Neuron (in vitro differentiated cells): ENCODE data around the gene CRK.

Source experiments
- H2AFZ ChIP-seq: one replicate; pipeline ENCODE4 v1.6.1; 2013; ENCODE audit warnings: low read depth, mild to moderate bottlenecking, inconsistent platforms, low read length, moderate library complexity
- H3K27me3 ChIP-seq: one replicate; pipeline ENCODE4 v1.6.1; 2013; ENCODE audit warnings: low read length; ENCODE audit not compliant: insufficient read depth
- H3K36me3 ChIP-seq: one replicate; pipeline ENCODE4 v1.6.1; 2013; ENCODE audit warnings: low read length; ENCODE audit not compliant: insufficient read depth
- H3K4me1 ChIP-seq: one replicate; pipeline ENCODE4 v1.6.1; 2013; ENCODE audit warnings: low read length; ENCODE audit not compliant: insufficient read depth
- H3K4me3 ChIP-seq: 2 replicates; pipeline ENCODE4 v1.5.1; 2013; ENCODE audit warnings: mild to moderate bottlenecking, low read length, moderate library complexity
- H3K9me3 ChIP-seq: one replicate; pipeline ENCODE4 v1.6.1; 2013; ENCODE audit warnings: low read length

Gene CRK

DNA sequence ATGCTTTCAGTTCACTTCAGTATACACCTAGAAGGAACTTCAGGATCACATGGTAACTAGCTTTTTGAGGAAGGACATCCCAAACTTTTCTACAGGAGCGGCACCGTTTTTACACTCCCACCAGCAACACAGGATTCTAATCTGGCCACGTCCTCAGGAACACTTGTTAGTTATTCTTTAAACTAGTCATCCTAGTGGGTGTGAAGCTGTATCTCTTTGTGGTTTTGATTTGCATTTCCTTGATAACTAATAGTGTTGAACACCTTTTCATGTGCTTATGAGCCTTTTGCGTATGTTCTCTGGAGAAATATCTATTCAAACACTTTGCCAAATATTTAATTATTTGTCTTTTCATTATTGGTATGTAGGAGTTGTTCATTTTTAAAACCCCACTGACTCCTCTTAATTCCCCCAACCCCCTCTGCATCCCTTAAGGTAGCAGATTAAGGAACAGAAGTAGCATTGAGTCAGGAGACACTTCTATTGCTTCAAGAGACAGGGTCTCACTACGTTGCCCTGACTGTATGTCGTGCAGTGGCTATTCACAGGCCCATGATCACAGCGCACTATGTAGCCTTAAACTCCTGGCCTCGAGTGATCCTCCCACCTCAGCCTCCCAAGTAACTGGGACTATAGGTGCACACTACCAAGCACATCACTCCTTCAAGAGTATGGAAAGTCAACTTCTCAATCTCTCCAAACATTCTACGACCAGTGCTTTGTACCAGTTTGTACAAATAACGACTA is 81.4 kb downstream of the CRK start:
- H3K4me1 ChIP-seq, result peaks cover 2% of the 10 kb centered on the region
- no peaks in the 10 kb centered on the region for H3K27me3 ChIP-seq
- no peak overlapping the region for H3K4me3 ChIP-seq
- no peaks in the 10 kb centered on the region for H3K9me3 ChIP-seq
- no peak overlapping the region for H2AFZ ChIP-seq
- peaks cover 52% of the 10 kb centered on the region for H3K36me3 ChIP-seq

DNA sequence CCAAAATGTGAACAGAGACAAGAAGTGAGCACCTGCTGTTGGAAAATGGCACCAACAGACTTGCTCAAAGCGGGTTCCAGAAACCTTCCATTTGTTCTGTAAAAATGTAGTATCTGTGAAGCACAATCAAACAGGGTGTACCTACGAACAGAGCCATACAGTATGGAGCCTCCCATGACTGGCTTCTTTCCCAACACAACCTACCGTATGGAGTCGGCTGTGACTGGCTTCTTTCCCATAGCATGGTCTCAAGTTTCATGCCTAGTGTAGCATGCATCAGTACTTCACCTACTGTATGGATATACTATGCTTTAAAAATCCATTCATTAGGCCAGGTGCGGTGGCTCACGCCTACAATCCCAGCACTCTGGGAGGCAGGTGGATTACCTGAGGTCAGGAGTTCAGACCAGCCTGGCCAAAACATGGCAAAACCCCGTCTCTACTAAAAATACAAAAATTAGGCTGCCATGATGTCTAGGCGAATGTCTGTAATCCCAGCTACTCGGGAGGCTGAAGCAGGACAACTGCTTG is 82.3 kb downstream of the CRK start:
- peaks cover 2% of the 10 kb centered on the region for H3K4me1 ChIP-seq
- no peak overlapping the region for H2AFZ ChIP-seq
- no peaks in the 10 kb centered on the region for H3K27me3 ChIP-seq
- H3K9me3 ChIP-seq, result no peaks in the 10 kb centered on the region
- no peak overlapping the region for H3K4me3 ChIP-seq
- peaks cover 51% of the 10 kb centered on the region for H3K36me3 ChIP-seq

DNA sequence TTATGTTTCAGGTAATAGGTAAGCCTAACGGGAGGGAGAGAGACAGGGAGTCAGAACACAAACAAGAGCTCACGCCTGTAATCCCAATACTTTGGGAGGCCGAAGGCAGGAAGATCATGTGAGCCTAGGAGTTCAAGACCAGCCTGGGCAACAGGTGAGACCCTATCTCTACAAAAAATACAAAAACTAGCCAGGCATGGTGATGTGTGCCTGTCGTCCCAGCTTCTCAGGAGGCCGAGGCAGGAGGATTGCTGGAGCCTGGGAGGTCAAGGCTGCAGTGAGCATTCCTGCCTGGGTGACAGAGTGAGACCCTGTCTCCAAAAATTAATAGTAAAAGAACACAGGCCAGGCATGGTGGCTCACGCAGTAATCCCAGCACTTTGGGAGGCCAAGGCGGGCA is 83.4 kb downstream of the CRK start:
- Histone ChIP-seq H3K36me3 (peaks cover 52% of the 10 kb centered on the region), H3K9me3 (no peaks in the 10 kb centered on the region), H3K27me3 (no peaks in the 10 kb centered on the region), H3K4me3 (no peak overlapping the region), H3K4me1 (peaks cover 4% of the 10 kb centered on the region), H2AFZ (no peak overlapping the region)

DNA sequence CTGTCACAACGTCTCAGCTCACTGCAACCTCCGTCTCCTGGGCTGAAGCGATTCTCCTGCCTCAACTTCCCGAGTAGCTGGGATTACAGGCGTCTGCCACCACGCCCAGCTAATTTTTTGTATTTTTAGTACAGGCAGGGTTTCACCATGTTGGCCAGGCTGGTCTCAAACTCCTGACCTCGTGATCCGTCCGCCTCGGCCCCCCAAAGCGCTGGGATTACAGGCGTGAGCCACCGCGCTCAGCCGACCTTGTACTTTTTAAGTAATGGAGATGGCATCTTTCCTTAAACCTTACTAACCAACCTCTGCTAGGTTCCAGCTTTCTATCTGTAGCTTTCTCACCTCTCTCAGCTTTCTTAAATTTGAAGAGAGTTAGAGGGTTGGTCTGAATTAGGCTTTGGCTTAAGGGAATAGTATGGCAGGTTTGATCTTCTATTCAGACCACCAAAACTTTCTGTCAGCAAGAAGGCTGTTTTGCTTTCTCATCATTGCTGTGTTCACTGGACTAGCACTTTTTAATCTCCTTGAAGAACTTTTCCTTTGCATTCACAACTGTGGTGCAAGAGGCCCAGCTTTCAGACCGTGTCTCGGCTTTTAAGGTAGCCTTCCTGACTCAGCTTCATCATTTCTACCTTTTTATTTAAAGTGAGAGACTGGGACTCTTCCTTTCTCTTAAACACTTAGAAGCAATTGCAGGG is 84.0 kb downstream of the CRK start:
- no peak overlapping the region for H2AFZ ChIP-seq
- H3K27me3 ChIP-seq, result no peaks in the 10 kb centered on the region
- H3K36me3 ChIP-seq, result peaks cover 50% of the 10 kb centered on the region
- peaks cover 4% of the 10 kb centered on the region for H3K4me1 ChIP-seq
- no peak overlapping the region for H3K4me3 ChIP-seq
- no peaks in the 10 kb centered on the region for H3K9me3 ChIP-seq
